ENCODE measurements around the gene SYNPO. TPM values are rescaled to one million over a fixed set of nuclear protein-coding genes. Genes with fewer than 3 reads are reported as not detected.

Gene SYNPO
- total RNA-seq, 1 donor from 2014 or later = 0.41 TPM

DNA sequence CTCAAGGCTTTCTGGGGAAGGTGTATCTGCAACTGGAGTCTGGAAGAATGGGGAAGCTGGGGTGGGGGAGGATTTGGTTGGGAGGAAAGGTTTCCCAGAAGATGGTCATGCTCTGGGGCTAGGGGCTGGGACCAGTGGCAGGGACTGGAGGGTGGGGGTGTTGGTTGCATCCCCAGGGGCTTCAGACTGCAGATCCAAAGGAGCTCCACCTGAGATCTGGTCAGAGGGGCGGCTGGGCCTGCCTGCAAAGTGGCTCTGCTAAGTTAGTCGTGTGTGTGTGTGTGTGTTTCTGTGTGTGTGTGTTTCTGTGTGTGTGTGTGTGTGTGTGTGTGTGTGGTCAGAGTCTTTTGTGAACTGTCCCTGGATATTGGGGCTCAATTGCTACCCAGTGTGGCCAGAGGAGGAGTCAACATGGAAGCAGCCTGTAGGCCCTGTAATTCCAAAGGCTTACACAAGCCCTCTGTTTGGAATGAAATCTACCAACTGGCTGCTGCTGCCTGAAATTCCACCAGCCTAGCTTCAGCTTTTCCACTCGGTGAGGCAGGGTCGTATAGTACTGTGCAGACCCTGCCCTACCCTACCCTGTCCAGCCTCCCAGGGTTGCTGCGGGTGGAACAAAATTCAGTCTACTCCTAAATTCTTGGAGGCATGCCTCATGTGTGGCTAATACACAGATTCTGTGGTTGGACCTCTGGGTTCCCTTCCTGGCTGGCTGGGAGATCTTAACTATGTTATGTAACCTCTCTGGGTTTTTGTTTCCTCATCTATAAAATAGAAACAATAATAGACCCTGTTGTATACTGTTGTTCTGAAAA, 12.5 kb upstream of the SYNPO start:
- Histone ChIP-seq H3K79me2 (ENCODE audit: low read depth) (no peaks in the 10 kb centered on the region), H3K27ac (no peak overlapping the region), H3K27me3 (peaks cover 37% of the 10 kb centered on the region), H3K9me3 (ENCODE audit: low read depth) (no peaks in the 10 kb centered on the region), H3F3A (ENCODE audit: low read depth) (peaks cover 5% of the 10 kb centered on the region), H3K4me1 (peaks cover 11% of the 10 kb centered on the region), H2AFZ (replicated peaks) (no peak overlapping the region), H3K9ac (no peak overlapping the region), H3K36me3 (no peaks in the 10 kb centered on the region), H4K20me1 (ENCODE audit: low read depth) (no peaks in the 10 kb centered on the region), H3K4me2 (no peak overlapping the region), H3K4me3 (no peak overlapping the region)
- H3K27me3 Mint-ChIP-seq (ENCODE audit: insufficient read depth, low read depth) = peaks cover 26% of the 10 kb centered on the region
- H3K36me3 Mint-ChIP-seq = no peaks in the 10 kb centered on the region
- no peak for TF ChIP-seq EZH2 (IDR thresholded peaks at IDR 0.05)
- no peak for TF ChIP-seq EZH2phosphoT487 (IDR thresholded peaks at IDR 0.05)
- TF ChIP-seq, protein P1, sequence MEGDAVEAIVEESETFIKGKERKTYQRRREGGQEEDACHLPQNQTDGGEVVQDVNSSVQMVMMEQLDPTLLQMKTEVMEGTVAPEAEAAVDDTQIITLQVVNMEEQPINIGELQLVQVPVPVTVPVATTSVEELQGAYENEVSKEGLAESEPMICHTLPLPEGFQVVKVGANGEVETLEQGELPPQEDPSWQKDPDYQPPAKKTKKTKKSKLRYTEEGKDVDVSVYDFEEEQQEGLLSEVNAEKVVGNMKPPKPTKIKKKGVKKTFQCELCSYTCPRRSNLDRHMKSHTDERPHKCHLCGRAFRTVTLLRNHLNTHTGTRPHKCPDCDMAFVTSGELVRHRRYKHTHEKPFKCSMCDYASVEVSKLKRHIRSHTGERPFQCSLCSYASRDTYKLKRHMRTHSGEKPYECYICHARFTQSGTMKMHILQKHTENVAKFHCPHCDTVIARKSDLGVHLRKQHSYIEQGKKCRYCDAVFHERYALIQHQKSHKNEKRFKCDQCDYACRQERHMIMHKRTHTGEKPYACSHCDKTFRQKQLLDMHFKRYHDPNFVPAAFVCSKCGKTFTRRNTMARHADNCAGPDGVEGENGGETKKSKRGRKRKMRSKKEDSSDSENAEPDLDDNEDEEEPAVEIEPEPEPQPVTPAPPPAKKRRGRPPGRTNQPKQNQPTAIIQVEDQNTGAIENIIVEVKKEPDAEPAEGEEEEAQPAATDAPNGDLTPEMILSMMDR (IDR thresholded peaks at IDR 0.05) = no peak
- DNase-seq (ENCODE audit: low spot score) = no peak
- H3K27ac Mint-ChIP-seq = peak overlapping the region; percentile 34
- H3K9me3 Mint-ChIP-seq = peaks cover 2% of the 10 kb centered on the region
- no peak overlapping the region for H3K4me3 Mint-ChIP-seq
- peaks cover 33% of the 10 kb centered on the region for H3K4me1 Mint-ChIP-seq

DNA sequence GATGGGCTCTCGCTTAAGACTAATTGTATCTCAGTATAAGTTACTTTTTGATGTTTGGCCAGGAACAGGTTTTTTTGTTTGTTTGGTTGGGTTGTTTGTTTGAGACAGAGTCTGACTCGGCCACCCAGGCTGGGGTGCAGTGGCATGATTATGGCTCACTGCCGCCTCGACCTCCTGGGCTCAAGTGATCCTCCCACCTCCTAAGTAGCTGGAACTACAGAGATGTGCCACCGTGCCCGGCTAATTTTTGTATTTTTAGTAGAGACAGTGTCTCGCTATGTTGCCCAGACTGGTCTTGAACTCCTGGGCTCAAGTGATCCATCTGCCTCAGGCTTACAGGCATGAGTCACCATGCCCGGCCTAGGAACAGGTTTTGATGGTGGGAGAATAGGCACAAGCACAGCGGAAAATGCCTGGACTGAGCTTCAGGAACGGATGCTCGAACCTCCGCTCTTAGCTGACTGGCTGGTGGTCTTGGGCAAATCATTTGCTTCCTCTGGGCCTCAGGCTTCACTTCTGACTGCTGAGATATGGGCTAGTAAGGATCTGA, 11.4 kb upstream of the SYNPO start:
- no peaks in the 10 kb centered on the region for H3K36me3 Mint-ChIP-seq
- H4K20me1 ChIP-seq (ENCODE audit: low read depth) = no peaks in the 10 kb centered on the region
- no peak overlapping the region for H3K4me3 ChIP-seq
- H3K4me1 ChIP-seq = peaks cover 9% of the 10 kb centered on the region
- H3K9me3 ChIP-seq (ENCODE audit: low read depth) = no peaks in the 10 kb centered on the region
- no peaks in the 10 kb centered on the region for H3K79me2 ChIP-seq (ENCODE audit: low read depth)
- H3K27me3 Mint-ChIP-seq (ENCODE audit: insufficient read depth, low read depth) = peaks cover 21% of the 10 kb centered on the region
- no peak overlapping the region for H3K4me3 Mint-ChIP-seq
- no peak overlapping the region for H3K9ac ChIP-seq
- no peak for TF ChIP-seq EZH2 (IDR thresholded peaks at IDR 0.05)
- TF ChIP-seq EZH2phosphoT487 (IDR thresholded peaks at IDR 0.05) = no peak
- peaks cover 23% of the 10 kb centered on the region for H3K4me1 Mint-ChIP-seq
- peaks cover 2% of the 10 kb centered on the region for H3K9me3 Mint-ChIP-seq
- peaks cover 27% of the 10 kb centered on the region for H3K27me3 ChIP-seq
- H3F3A ChIP-seq (ENCODE audit: low read depth) = peaks cover 4% of the 10 kb centered on the region
- no peak overlapping the region for H2AFZ ChIP-seq (replicated peaks)
- H3K27ac Mint-ChIP-seq = peak overlapping the region; percentile 78
- no peak overlapping the region for H3K4me2 ChIP-seq
- no peak for DNase-seq (ENCODE audit: low spot score)
- H3K27ac ChIP-seq = no peak overlapping the region
- H3K36me3 ChIP-seq = no peaks in the 10 kb centered on the region

DNA sequence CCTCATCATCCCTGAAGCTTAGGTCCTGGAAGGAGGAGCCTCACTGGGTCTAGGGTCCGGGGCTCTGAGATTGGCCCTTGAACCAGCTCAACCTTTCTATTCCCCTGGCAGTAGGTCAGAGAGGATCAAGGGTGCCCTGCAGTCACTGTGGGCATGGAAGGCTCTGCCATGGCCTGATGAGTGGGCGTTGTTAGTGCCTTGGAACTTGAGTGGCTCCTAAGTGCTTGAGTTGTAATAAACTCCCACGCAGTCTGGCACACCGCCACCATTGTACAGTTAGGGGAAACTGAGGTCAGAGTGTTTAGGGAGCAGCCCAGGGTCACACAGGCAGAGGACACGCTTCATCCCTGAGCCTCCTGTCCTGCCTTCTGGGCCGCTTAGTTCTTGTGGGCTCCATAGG, 10.4 kb upstream of the SYNPO start:
- H2AFZ ChIP-seq (replicated peaks) = no peak overlapping the region
- no peaks in the 10 kb centered on the region for H3K79me2 ChIP-seq (ENCODE audit: low read depth)
- no peak overlapping the region for H3K4me3 ChIP-seq

More for the DNA sequence above, 10.4 kb upstream of the SYNPO start:
- no peaks in the 10 kb centered on the region for H3K9me3 ChIP-seq (ENCODE audit: low read depth)
- Mint-ChIP-seq H3K9me3 (no peaks in the 10 kb centered on the region), H3K27me3 (ENCODE audit: insufficient read depth, low read depth) (peaks cover 17% of the 10 kb centered on the region), H3K4me3 (no peak overlapping the region), H3K27ac (no peak overlapping the region), H3K4me1 (peaks cover 19% of the 10 kb centered on the region), H3K36me3 (no peaks in the 10 kb centered on the region)
- H3K36me3 ChIP-seq = no peaks in the 10 kb centered on the region
- DNase-seq (ENCODE audit: low spot score) = no peak
- H3F3A ChIP-seq (ENCODE audit: low read depth) = no peaks in the 10 kb centered on the region
- H3K27me3 ChIP-seq = peaks cover 18% of the 10 kb centered on the region
- H3K9ac ChIP-seq = no peak overlapping the region
- H3K4me2 ChIP-seq = no peak overlapping the region
- no peaks in the 10 kb centered on the region for H4K20me1 ChIP-seq (ENCODE audit: low read depth)
- TF ChIP-seq, protein P1 (IDR thresholded peaks at IDR 0.05) = no peak
- no peak for TF ChIP-seq EZH2 (IDR thresholded peaks at IDR 0.05)
- TF ChIP-seq EZH2phosphoT487 (IDR thresholded peaks at IDR 0.05) = no peak
- no peak overlapping the region for H3K27ac ChIP-seq
- H3K4me1 ChIP-seq = peaks cover 2% of the 10 kb centered on the region

Measured in neural progenitor cell (in vitro differentiated cells).